Sigmoid colon (tissue), 4 donors: ENCODE data around the gene DTNA.

Experiments used
- CTCF ChIP-seq, 4 experiments: fragments of 450-650 bp in 3 of 4; fragments of 200-600 bp in 1 of 4; IDR thresholded peaks; one replicate each; pipeline ENCODE4 v1.5.1; 2016 to 2019; ENCODE audit warnings: antibody characterized with exemption in 4 of 4, mild to moderate bottlenecking in 3 of 4, moderate library complexity in 2 of 4
- EP300 ChIP-seq, 4 donors: sonication (generic); formaldehyde crosslinking; IDR thresholded peaks; one replicate each; pipeline ENCODE4 v1.6.1; 2017; ENCODE audit warnings: antibody characterized with exemption in 4 of 4
- POLR2A ChIP-seq, 2 donors: fragments of 450-650 bp; IDR thresholded peaks; one replicate each; pipeline ENCODE4 v1.6.1; 2016; ENCODE audit warnings: antibody characterized with exemption in 2 of 2, mild to moderate bottlenecking in 2 of 2, moderate library complexity in 2 of 2
- POLR2AphosphoS5 ChIP-seq, 4 donors: sonication (generic); formaldehyde crosslinking; IDR thresholded peaks; one replicate each; pipeline ENCODE4 v1.6.1; 2017; ENCODE audit warnings: antibody characterized with exemption in 4 of 4

DNA sequence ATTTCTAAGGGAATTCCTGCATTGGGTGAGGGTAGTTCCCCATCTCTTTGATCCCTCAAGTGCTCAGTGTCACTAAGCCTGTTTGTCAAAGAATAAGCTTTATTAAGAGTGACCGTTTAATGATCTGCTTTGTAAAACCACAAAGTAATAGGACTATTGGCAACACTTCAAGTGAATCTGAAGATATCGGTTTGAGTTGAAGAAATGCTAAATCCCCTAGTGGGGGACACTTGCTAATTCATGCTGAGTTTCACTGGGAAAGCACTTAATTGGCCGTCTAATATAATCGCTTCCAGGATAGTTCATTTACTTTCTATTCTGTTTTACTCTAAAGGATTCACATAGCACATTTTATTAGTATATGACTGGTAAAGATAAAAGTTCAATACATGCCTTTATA lies 54.4 kb downstream of the DTNA start:
- TF ChIP-seq POLR2AphosphoS5 (IDR thresholded peaks at IDR 0.05) (no peak), CTCF (IDR thresholded peaks at IDR 0.05) (no peak), POLR2A (IDR thresholded peaks at IDR 0.05) (no peak), EP300 (IDR thresholded peaks at IDR 0.05) (no peak)
